ENCODE data around the gene TXNRD2. TPM values are rescaled to one million over a fixed set of nuclear protein-coding genes. Genes with fewer than 3 reads are reported as not detected.

Gene TXNRD2
- total RNA-seq, 1 experiment from 2014 or later: 7.0 TPM

- Histone ChIP-seq H3K4me1 (ENCODE audit: low read length) (peaks cover 21% of the 10 kb centered on the region), H3K36me3 (ENCODE audit: insufficient read depth, low read length) (no peaks in the 10 kb centered on the region), H3K9me2 (replicated peaks; ENCODE audit: insufficient read depth, low read length) (no peaks in the 10 kb centered on the region), H2AFZ (ENCODE audit: low read length) (no peak overlapping the region), H3K27me3 (ENCODE audit: low read length) (no peaks in the 10 kb centered on the region), H3K4me2 (ENCODE audit: low read depth, low read length, poor library complexity, severe bottlenecking) (no peak overlapping the region), H3K9me3 (ENCODE audit: low read length) (no peaks in the 10 kb centered on the region), H4K20me1 (ENCODE audit: insufficient read depth, low read depth, low read length) (no peaks in the 10 kb centered on the region), H3K4me3 (ENCODE audit: low read length) (no peak overlapping the region), H3K27ac (ENCODE audit: low read length) (peak overlapping the region; percentile 66; the same call in 1 of the 2 replicates), H3K9ac (ENCODE audit: low read length) (no peak overlapping the region), H3K79me2 (ENCODE audit: low read length) (no peaks in the 10 kb centered on the region)
- no peak for DNase-seq
Observed at GRCh38 chr22:19975707-19976035, 34.1 kb upstream of the TXNRD2 start.

GRCh38 chr22:19974935-19975706 lies 33.5 kb upstream of the TXNRD2 start:
- H3K9ac ChIP-seq (ENCODE audit: low read length): peak overlapping the region; percentile 16; the same call in 1 of the 2 replicates
- H3K4me2 ChIP-seq (ENCODE audit: low read depth, low read length, poor library complexity, severe bottlenecking): peak overlapping the region; percentile 15
- peak overlapping the region; percentile 66 for H3K27ac ChIP-seq (ENCODE audit: low read length)
- H3K4me1 ChIP-seq (ENCODE audit: low read length): peaks cover 21% of the 10 kb centered on the region
- DNase-seq: no peak
- no peak overlapping the region for H3K4me3 ChIP-seq (ENCODE audit: low read length)
- no peak overlapping the region for H2AFZ ChIP-seq (ENCODE audit: low read length)
- H3K27me3 ChIP-seq (ENCODE audit: low read length): no peaks in the 10 kb centered on the region
- no peaks in the 10 kb centered on the region for H3K36me3 ChIP-seq (ENCODE audit: insufficient read depth, low read length)
- H3K79me2 ChIP-seq (ENCODE audit: low read length): no peaks in the 10 kb centered on the region
- no peaks in the 10 kb centered on the region for H3K9me2 ChIP-seq (replicated peaks; ENCODE audit: insufficient read depth, low read length)
- no peaks in the 10 kb centered on the region for H3K9me3 ChIP-seq (ENCODE audit: low read length)
- H4K20me1 ChIP-seq (ENCODE audit: insufficient read depth, low read depth, low read length): no peaks in the 10 kb centered on the region

GRCh38 chr22:19974268-19974861 lies 32.7 kb upstream of the TXNRD2 start:
- Histone ChIP-seq H2AFZ (ENCODE audit: low read length) (no peak overlapping the region), H3K36me3 (ENCODE audit: insufficient read depth, low read length) (no peaks in the 10 kb centered on the region), H3K79me2 (ENCODE audit: low read length) (no peaks in the 10 kb centered on the region), H3K9me3 (ENCODE audit: low read length) (no peaks in the 10 kb centered on the region), H3K9ac (ENCODE audit: low read length) (0 out of 2 replicates have a peak overlapping the region, but pooled peaks have one; percentile 16), H3K4me1 (ENCODE audit: low read length) (peaks cover 21% of the 10 kb centered on the region), H3K27me3 (ENCODE audit: low read length) (no peaks in the 10 kb centered on the region), H3K4me3 (ENCODE audit: low read length) (no peak overlapping the region), H3K9me2 (replicated peaks; ENCODE audit: insufficient read depth, low read length) (no peaks in the 10 kb centered on the region), H4K20me1 (ENCODE audit: insufficient read depth, low read depth, low read length) (no peaks in the 10 kb centered on the region), H3K27ac (ENCODE audit: low read length) (peak overlapping the region; percentile 66), H3K4me2 (ENCODE audit: low read depth, low read length, poor library complexity, severe bottlenecking) (no peak overlapping the region)
- peak; percentile 95 for DNase-seq

- H3K27me3 ChIP-seq (ENCODE audit: low read length): no peaks in the 10 kb centered on the region
- peaks cover 21% of the 10 kb centered on the region for H3K4me1 ChIP-seq (ENCODE audit: low read length)
- H2AFZ ChIP-seq (ENCODE audit: low read length): no peak overlapping the region
- no peaks in the 10 kb centered on the region for H3K9me3 ChIP-seq (ENCODE audit: low read length)
- H3K79me2 ChIP-seq (ENCODE audit: low read length): no peaks in the 10 kb centered on the region
- no peak overlapping the region for H3K4me2 ChIP-seq (ENCODE audit: low read depth, low read length, poor library complexity, severe bottlenecking)
- H3K9ac ChIP-seq (ENCODE audit: low read length): no peak overlapping the region
- H3K36me3 ChIP-seq (ENCODE audit: insufficient read depth, low read length): no peaks in the 10 kb centered on the region
- H3K27ac ChIP-seq (ENCODE audit: low read length): no peak overlapping the region
- H3K4me3 ChIP-seq (ENCODE audit: low read length): no peak overlapping the region
- H3K9me2 ChIP-seq (replicated peaks; ENCODE audit: insufficient read depth, low read length): no peaks in the 10 kb centered on the region
- no peaks in the 10 kb centered on the region for H4K20me1 ChIP-seq (ENCODE audit: insufficient read depth, low read depth, low read length)
- DNase-seq: no peak
Observed at GRCh38 chr22:19973551-19974267, 32.1 kb upstream of the TXNRD2 start.

GRCh38 chr22:19972652-19973550 lies 31.3 kb upstream of the TXNRD2 start:
- Histone ChIP-seq H2AFZ (ENCODE audit: low read length) (no peak overlapping the region), H3K9me2 (replicated peaks; ENCODE audit: insufficient read depth, low read length) (no peaks in the 10 kb centered on the region), H4K20me1 (ENCODE audit: insufficient read depth, low read depth, low read length) (no peaks in the 10 kb centered on the region), H3K79me2 (ENCODE audit: low read length) (no peaks in the 10 kb centered on the region), H3K9ac (ENCODE audit: low read length) (no peak overlapping the region), H3K4me3 (ENCODE audit: low read length) (no peak overlapping the region), H3K27ac (ENCODE audit: low read length) (no peak overlapping the region), H3K4me2 (ENCODE audit: low read depth, low read length, poor library complexity, severe bottlenecking) (no peak overlapping the region), H3K27me3 (ENCODE audit: low read length) (no peaks in the 10 kb centered on the region), H3K9me3 (ENCODE audit: low read length) (no peaks in the 10 kb centered on the region), H3K4me1 (ENCODE audit: low read length) (peaks cover 21% of the 10 kb centered on the region), H3K36me3 (ENCODE audit: insufficient read depth, low read length) (no peaks in the 10 kb centered on the region)
- no peak for DNase-seq

GRCh38 chr22:19972251-19972650 lies 30.6 kb upstream of the TXNRD2 start:
- H3K4me2 ChIP-seq (ENCODE audit: low read depth, low read length, poor library complexity, severe bottlenecking): no peak overlapping the region
- no peaks in the 10 kb centered on the region for H3K79me2 ChIP-seq (ENCODE audit: low read length)
- no peak for DNase-seq
- no peaks in the 10 kb centered on the region for H3K36me3 ChIP-seq (ENCODE audit: insufficient read depth, low read length)
- no peak overlapping the region for H3K4me3 ChIP-seq (ENCODE audit: low read length)
- no peak overlapping the region for H3K9ac ChIP-seq (ENCODE audit: low read length)
- H3K27ac ChIP-seq (ENCODE audit: low read length): no peak overlapping the region
- H3K9me2 ChIP-seq (replicated peaks; ENCODE audit: insufficient read depth, low read length): no peaks in the 10 kb centered on the region
- H3K4me1 ChIP-seq (ENCODE audit: low read length): peaks cover 21% of the 10 kb centered on the region
- no peaks in the 10 kb centered on the region for H3K27me3 ChIP-seq (ENCODE audit: low read length)
- H4K20me1 ChIP-seq (ENCODE audit: insufficient read depth, low read depth, low read length): no peaks in the 10 kb centered on the region
- H2AFZ ChIP-seq (ENCODE audit: low read length): no peak overlapping the region
- H3K9me3 ChIP-seq (ENCODE audit: low read length): no peaks in the 10 kb centered on the region

GRCh38 chr22:19971276-19972124 lies 29.9 kb upstream of the TXNRD2 start:
- Histone ChIP-seq H3K27ac (ENCODE audit: low read length) (no peak overlapping the region), H3K27me3 (ENCODE audit: low read length) (no peaks in the 10 kb centered on the region), H3K9me3 (ENCODE audit: low read length) (no peaks in the 10 kb centered on the region), H3K9ac (ENCODE audit: low read length) (no peak overlapping the region), H3K36me3 (ENCODE audit: insufficient read depth, low read length) (no peaks in the 10 kb centered on the region), H4K20me1 (ENCODE audit: insufficient read depth, low read depth, low read length) (no peaks in the 10 kb centered on the region), H3K4me3 (ENCODE audit: low read length) (no peak overlapping the region), H3K9me2 (replicated peaks; ENCODE audit: insufficient read depth, low read length) (no peaks in the 10 kb centered on the region), H3K4me2 (ENCODE audit: low read depth, low read length, poor library complexity, severe bottlenecking) (no peak overlapping the region), H3K4me1 (ENCODE audit: low read length) (peaks cover 21% of the 10 kb centered on the region), H3K79me2 (ENCODE audit: low read length) (no peaks in the 10 kb centered on the region), H2AFZ (ENCODE audit: low read length) (no peak overlapping the region)
- DNase-seq: no peak

Measured in Karpas-422 (cell line).